Endodermal cell (in vitro differentiated cells): ENCODE measurements around the gene CNNM4. TPM values are rescaled to one million over a fixed set of nuclear protein-coding genes. Genes with fewer than 3 reads are reported as not detected.

ENCODE experiments used
- DNase-seq: peaks from one replicate; pipeline ENCODE4 v3.0.0-alpha.2; 2017
- H3K27ac ChIP-seq: 2 replicates; pipeline ENCODE4 v1.5.1; 2013; ENCODE audit warnings: mild to moderate bottlenecking, low read depth, low read length, moderate library complexity
- H3K27me3 ChIP-seq: 2 replicates; pipeline ENCODE4 v1.6.1; 2013; ENCODE audit warnings: mild to moderate bottlenecking, low read length, moderate library complexity; ENCODE audit not compliant: insufficient read depth, control insufficient read depth, poor library complexity, severe bottlenecking
- H3K36me3 ChIP-seq: 2 replicates; pipeline ENCODE4 v1.7.0; 2013; ENCODE audit warnings: mild to moderate bottlenecking, low read length, moderate library complexity; ENCODE audit not compliant: control insufficient read depth, insufficient read depth
- H3K4me1 ChIP-seq: one replicate; pipeline ENCODE4 v1.7.0; 2013; ENCODE audit warnings: low read length; ENCODE audit not compliant: control insufficient read depth, insufficient read depth
- H3K4me3 ChIP-seq: 2 replicates; pipeline ENCODE4 v1.5.1; 2013; ENCODE audit warnings: mild to moderate bottlenecking, low read length, moderate library complexity
- H3K9ac ChIP-seq: 2 replicates; pipeline ENCODE4 v1.6.1; 2013; ENCODE audit warnings: mild to moderate bottlenecking, low read length, moderate library complexity; ENCODE audit not compliant: poor library complexity, severe bottlenecking; ENCODE audit errors: extremely low read depth
- H3K9me3 ChIP-seq: 2 replicates; pipeline ENCODE4 v1.6.1; 2013; ENCODE audit warnings: mild to moderate bottlenecking, low read length, moderate library complexity; ENCODE audit not compliant: control insufficient read depth
- H3K27ac Mint-ChIP-seq: 2 replicates; pipeline ENCODE4 v1.8.0; 2020; ENCODE audit warnings: mixed read lengths
- H3K27me3 Mint-ChIP-seq: 2 replicates; pipeline ENCODE4 v1.8.0; 2021; ENCODE audit warnings: mild to moderate bottlenecking, mixed read lengths; ENCODE audit not compliant: insufficient read depth
- H3K36me3 Mint-ChIP-seq: 2 replicates; pipeline ENCODE4 v1.8.0; 2020; ENCODE audit warnings: low read depth, mixed read lengths
- H3K4me1 Mint-ChIP-seq: 2 replicates; pipeline ENCODE4 v1.8.0; 2020; ENCODE audit warnings: mixed read lengths
- H3K4me3 Mint-ChIP-seq: 2 replicates; pipeline ENCODE4 v1.8.0; 2020; ENCODE audit warnings: mild to moderate bottlenecking, moderate library complexity, mixed read lengths
- H3K9me3 Mint-ChIP-seq: 2 replicates; pipeline ENCODE4 v1.8.0; 2020; ENCODE audit warnings: mild to moderate bottlenecking, mixed read lengths
- CTCF ChIP-seq: fragments of 200-600 bp; sonication (generic); conservative IDR thresholded peaks from 2 replicates; pipeline ENCODE4 v1.5.0; 2021; ENCODE audit warnings: antibody characterized with exemption, mild to moderate bottlenecking
- WGBS, 2 experiments: methylation state at CpG; one replicate each; pipeline versions ENCODE4 v1.1.5 to v1.1.7; 2013; ENCODE audit warnings: missing lambda C conversion rate in 2 of 2, mixed read lengths in 1 of 2; ENCODE audit not compliant: insufficient coverage in 1 of 2, insufficient read length in 1 of 2; 5-methylcytosine and 5-hydroxymethylcytosine counted together
- total RNA-seq, 2 donors: library from RNA; stranded (reverse); fragmentation: NEBNext Ultra II Directional in 1 of 2; extraction: Animal tissue kit (Norgen Biotek cat#: 25700) in 1 of 2; gene quantifications; 2 replicates in 1 of 2; 3 replicates in 1 of 2; pipeline ENCODE4 v1.2.1, GENCODE V29; 2021

The CNNM4 gene
- total RNA-seq, 2 donors from 2014 or later, result 22.3 to 27.5 TPM

DNA sequence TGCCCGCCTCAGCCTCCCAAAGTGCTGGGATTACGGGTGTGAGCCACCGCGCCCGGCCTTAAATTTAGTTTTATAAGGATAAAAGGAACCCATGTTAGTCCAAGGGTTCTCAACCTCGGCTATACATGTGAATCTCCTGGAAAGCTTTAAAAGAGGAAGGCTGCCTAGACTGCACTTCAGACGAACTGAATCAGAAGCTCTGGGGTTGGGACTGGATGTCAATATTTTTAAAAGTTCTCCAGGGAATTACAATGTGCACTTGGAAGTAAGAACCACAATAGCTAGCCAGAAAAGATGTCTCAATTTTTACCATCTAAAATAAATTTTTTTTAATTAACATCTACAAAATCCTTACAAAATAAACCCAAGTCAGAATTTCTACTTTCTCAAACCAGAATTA is 31.0 kb upstream of the CNNM4 start:
- H3K27me3 Mint-ChIP-seq, result no peaks in the 10 kb centered on the region
- TF ChIP-seq CTCF, result no peak
- peaks cover 65% of the 10 kb centered on the region for H3K36me3 ChIP-seq
- H3K9me3 ChIP-seq, result no peaks in the 10 kb centered on the region
- H3K4me1 Mint-ChIP-seq, result no peaks in the 10 kb centered on the region
- H3K36me3 Mint-ChIP-seq, result peaks cover 69% of the 10 kb centered on the region
- no peaks in the 10 kb centered on the region for H3K27me3 ChIP-seq
- H3K4me3 ChIP-seq, result no peak overlapping the region
- DNase-seq, result no peak
- no peak overlapping the region for H3K9ac ChIP-seq
- H3K9me3 Mint-ChIP-seq, result no peaks in the 10 kb centered on the region
- 91 to 95% methylated on average over 5 to 7 of the region's 7 CpGs for WGBS, 2 experiments
- H3K27ac ChIP-seq, result no peak overlapping the region
- H3K4me1 ChIP-seq, result no peaks in the 10 kb centered on the region
- no peak overlapping the region for H3K4me3 Mint-ChIP-seq
- no peak overlapping the region for H3K27ac Mint-ChIP-seq

DNA sequence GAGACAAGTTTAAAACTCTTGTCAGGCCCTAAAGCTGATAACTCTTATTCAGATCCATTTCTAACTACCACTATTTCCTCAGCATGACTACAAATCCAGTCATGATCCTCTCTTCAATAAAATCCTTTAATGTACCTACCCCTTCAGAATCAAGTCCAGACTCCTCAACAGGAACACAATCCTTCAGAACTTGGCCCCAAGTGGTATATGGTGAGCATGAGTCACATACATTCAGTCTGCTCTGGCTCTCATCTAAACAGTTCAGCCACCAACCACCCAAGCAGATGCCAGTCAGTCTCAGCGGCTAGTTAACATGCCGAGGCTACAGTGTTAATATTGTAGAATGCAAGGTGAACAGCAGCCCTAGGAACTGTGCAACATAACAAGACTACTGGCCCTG is 30.5 kb upstream of the CNNM4 start:
- WGBS, 2 experiments, result 95 to 98% methylated on average over 2 of the region's 2 CpGs

DNA sequence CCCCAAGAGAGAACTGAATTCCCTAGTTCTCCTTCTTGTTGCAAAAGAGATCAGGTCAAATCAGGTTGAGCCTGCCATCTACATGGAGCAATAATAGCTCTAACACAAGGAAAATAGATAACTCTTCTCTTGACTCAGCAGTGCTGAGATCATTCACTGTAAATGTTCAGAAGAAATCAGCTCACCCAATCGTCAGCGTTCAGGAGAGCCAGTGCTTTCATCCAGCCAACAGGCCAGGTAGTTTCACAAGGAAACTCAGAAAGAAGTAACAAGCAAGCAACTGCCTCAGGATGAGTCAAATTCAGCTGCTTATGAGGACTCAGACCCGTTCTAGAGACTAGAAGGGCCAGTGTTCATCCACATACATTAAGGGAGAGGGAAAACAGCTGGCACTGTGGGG is 26.8 kb upstream of the CNNM4 start:
- Histone ChIP-seq H3K4me3 (no peak overlapping the region), H3K4me1 (no peaks in the 10 kb centered on the region), H3K36me3 (peaks cover 68% of the 10 kb centered on the region), H3K27ac (no peak overlapping the region), H3K9ac (no peak overlapping the region), H3K9me3 (no peaks in the 10 kb centered on the region), H3K27me3 (no peaks in the 10 kb centered on the region)
- no peak for TF ChIP-seq CTCF
- Mint-ChIP-seq H3K27me3 (no peaks in the 10 kb centered on the region), H3K4me3 (no peak overlapping the region), H3K27ac (no peak overlapping the region), H3K4me1 (peaks cover 11% of the 10 kb centered on the region), H3K36me3 (peaks cover 67% of the 10 kb centered on the region), H3K9me3 (no peaks in the 10 kb centered on the region)
- DNase-seq, result no peak
- 93 to 95% methylated on average over 3 of the region's 3 CpGs for WGBS, 2 experiments

More for the DNA sequence above, 30.5 kb upstream of the CNNM4 start:
- no peaks in the 10 kb centered on the region for H3K27me3 ChIP-seq
- Mint-ChIP-seq H3K9me3 (no peaks in the 10 kb centered on the region), H3K36me3 (peaks cover 70% of the 10 kb centered on the region), H3K27ac (no peak overlapping the region), H3K4me1 (peaks cover 3% of the 10 kb centered on the region), H3K27me3 (no peaks in the 10 kb centered on the region), H3K4me3 (no peak overlapping the region)
- H3K36me3 ChIP-seq, result peaks cover 69% of the 10 kb centered on the region
- H3K9me3 ChIP-seq, result no peaks in the 10 kb centered on the region
- TF ChIP-seq CTCF, result no peak
- no peak for DNase-seq
- H3K27ac ChIP-seq, result no peak overlapping the region
- no peaks in the 10 kb centered on the region for H3K4me1 ChIP-seq
- no peak overlapping the region for H3K9ac ChIP-seq
- H3K4me3 ChIP-seq, result no peak overlapping the region
